Body of pancreas (tissue), 4 donors: Measurements from ENCODE around the gene GDPD5.

ENCODE experiments used
- POLR2A ChIP-seq, 3 donors: fragments of 450-650 bp; IDR thresholded peaks; one replicate each; pipeline ENCODE4 v1.6.1; 2016; ENCODE audit warnings: antibody characterized with exemption in 3 of 3, mild to moderate bottlenecking in 2 of 3
- TF ChIP-seq, protein P1 (sequence below), 7 experiments: fragments of 450-650 bp in 4 of 7; fragments of 200-600 bp in 3 of 7; sonication (generic) in 3 of 7; IDR thresholded peaks; one replicate each; pipeline ENCODE4 v1.5.1; 2016 to 2019; ENCODE audit warnings: antibody characterized with exemption in 7 of 7

DNA sequence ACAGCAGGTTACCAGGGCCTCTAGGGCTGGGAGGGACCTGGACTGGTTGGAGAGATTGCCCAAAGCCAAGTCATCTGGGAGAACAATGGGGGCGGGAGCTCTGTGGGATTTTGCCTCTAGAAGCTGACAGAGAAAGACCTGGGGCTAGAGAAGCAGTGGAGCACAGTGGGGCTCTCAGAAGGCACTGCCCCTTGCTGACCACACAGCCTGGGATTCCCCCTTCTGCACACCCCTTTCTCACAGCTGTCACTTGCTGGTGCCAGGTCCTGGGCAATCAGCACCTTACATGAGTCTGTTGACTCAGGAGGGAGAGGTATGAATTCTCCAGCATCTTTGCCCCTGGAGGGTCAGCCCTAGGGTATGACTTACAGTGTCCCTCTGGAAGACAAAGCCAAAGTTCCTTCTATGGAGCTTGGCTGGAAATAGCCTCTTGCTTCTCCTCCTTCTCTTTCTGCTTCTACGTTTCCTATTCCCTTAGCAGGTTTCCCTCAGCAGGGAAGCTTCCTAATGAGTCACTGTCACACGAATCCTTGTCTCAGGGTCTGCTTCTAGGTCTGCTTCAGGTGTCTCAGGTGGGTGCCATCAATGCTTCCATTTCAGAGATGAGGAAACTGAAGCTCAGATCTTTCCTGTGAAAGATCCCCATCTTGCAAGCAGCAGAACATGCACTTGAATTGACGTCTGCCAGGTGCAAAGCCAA lies 27.0 kb downstream of the GDPD5 start:
- TF ChIP-seq, protein P1, sequence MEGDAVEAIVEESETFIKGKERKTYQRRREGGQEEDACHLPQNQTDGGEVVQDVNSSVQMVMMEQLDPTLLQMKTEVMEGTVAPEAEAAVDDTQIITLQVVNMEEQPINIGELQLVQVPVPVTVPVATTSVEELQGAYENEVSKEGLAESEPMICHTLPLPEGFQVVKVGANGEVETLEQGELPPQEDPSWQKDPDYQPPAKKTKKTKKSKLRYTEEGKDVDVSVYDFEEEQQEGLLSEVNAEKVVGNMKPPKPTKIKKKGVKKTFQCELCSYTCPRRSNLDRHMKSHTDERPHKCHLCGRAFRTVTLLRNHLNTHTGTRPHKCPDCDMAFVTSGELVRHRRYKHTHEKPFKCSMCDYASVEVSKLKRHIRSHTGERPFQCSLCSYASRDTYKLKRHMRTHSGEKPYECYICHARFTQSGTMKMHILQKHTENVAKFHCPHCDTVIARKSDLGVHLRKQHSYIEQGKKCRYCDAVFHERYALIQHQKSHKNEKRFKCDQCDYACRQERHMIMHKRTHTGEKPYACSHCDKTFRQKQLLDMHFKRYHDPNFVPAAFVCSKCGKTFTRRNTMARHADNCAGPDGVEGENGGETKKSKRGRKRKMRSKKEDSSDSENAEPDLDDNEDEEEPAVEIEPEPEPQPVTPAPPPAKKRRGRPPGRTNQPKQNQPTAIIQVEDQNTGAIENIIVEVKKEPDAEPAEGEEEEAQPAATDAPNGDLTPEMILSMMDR (IDR thresholded peaks at IDR 0.05) = no peak
- TF ChIP-seq POLR2A (IDR thresholded peaks at IDR 0.05) = no peak
